ENCODE results near the gene TTF2. TPM values are rescaled to one million over a fixed set of nuclear protein-coding genes. Genes with fewer than 3 reads are reported as not detected.

TTF2 gene
- total RNA-seq, 1 experiment from 2014 or later: 31.9 TPM

DNA sequence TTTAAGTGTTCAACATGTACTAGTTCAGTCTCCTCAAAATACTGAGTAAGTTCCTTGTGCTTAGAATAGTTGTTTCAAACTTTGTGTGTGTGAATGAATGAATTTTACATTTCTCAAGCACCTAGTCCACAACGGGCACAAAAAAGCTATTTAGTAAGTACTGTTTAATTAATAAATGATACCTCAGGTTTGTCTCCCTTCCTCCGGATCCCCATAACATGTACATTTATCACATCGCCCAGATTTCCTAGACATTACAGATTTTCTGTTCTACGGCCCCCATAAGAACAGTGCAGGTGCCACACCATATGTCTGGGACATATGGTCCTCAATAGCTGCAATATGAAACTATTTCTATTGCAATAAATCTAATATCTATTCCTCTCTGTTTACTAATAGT is 1.3 kb upstream of the TTF2 start:
- intact Hi-C loops (cut with micrococcal nuclease; ENCODE audit: unreplicated experiment): loop anchor here (10.0 kb wide), 2 partner anchors 144 to 204 kb away; no protein-coding TSS in a partner anchor
- Histone ChIP-seq H3K27me3 (replicated peaks; ENCODE audit: control insufficient read depth, insufficient read depth, low read length) (no peaks in the 10 kb centered on the region), H3K4me1 (no peaks in the 10 kb centered on the region; the same call in 1 of the 2 replicates), H3K36me3 (ENCODE audit: control insufficient read depth, insufficient read depth, low read length) (no peaks in the 10 kb centered on the region), H3K4me3 (ENCODE audit: low read depth, low read length) (peak overlapping the region; percentile 52), H3K9me3 (no peaks in the 10 kb centered on the region)
- TF ChIP-seq, protein P1, sequence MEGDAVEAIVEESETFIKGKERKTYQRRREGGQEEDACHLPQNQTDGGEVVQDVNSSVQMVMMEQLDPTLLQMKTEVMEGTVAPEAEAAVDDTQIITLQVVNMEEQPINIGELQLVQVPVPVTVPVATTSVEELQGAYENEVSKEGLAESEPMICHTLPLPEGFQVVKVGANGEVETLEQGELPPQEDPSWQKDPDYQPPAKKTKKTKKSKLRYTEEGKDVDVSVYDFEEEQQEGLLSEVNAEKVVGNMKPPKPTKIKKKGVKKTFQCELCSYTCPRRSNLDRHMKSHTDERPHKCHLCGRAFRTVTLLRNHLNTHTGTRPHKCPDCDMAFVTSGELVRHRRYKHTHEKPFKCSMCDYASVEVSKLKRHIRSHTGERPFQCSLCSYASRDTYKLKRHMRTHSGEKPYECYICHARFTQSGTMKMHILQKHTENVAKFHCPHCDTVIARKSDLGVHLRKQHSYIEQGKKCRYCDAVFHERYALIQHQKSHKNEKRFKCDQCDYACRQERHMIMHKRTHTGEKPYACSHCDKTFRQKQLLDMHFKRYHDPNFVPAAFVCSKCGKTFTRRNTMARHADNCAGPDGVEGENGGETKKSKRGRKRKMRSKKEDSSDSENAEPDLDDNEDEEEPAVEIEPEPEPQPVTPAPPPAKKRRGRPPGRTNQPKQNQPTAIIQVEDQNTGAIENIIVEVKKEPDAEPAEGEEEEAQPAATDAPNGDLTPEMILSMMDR (IDR thresholded peaks at IDR 0.05; ENCODE audit: insufficient read depth in 1 of 2, low read depth in 1 of 2, low read length in 1 of 2, severe bottlenecking in 1 of 2, unreplicated experiment in 1 of 2): no peak
- POLR2A ChIA-PET: interaction anchor here (0.5 kb wide), 1 partner anchor 107 kb away, joined by 4 read pairs; no protein-coding TSS in a partner anchor
- Mint-ChIP-seq H3K4me3 (ENCODE audit: unreplicated experiment) (no peak overlapping the region), H3K36me3 (ENCODE audit: insufficient read depth, unreplicated experiment) (peaks cover 2% of the 10 kb centered on the region), H3K4me1 (ENCODE audit: low read depth, unreplicated experiment) (no peaks in the 10 kb centered on the region), H3K27ac (ENCODE audit: unreplicated experiment) (no peak overlapping the region), H3K9me3 (ENCODE audit: unreplicated experiment) (no peaks in the 10 kb centered on the region), H3K27me3 (ENCODE audit: insufficient read depth, unreplicated experiment) (no peaks in the 10 kb centered on the region)
- BruUV-seq (replicated peaks): no TSS peak
- CTCF ChIA-PET: no interaction called here
- no peak for DNase-seq

- POLR2A ChIA-PET: interaction anchor here (0.5 to 1.8 kb wide), 4 partner anchors 72 to 217 kb away, joined by 3 to 7 read pairs (median 4); no protein-coding TSS in a partner anchor
- no peaks in the 10 kb centered on the region; the same call in 1 of the 2 replicates for H3K4me1 ChIP-seq
- Mint-ChIP-seq H3K9me3 (ENCODE audit: unreplicated experiment) (no peaks in the 10 kb centered on the region), H3K27ac (ENCODE audit: unreplicated experiment) (no peak overlapping the region), H3K4me1 (ENCODE audit: low read depth, unreplicated experiment) (no peaks in the 10 kb centered on the region), H3K4me3 (ENCODE audit: unreplicated experiment) (no peak overlapping the region), H3K36me3 (ENCODE audit: insufficient read depth, unreplicated experiment) (peaks cover 7% of the 10 kb centered on the region), H3K27me3 (ENCODE audit: insufficient read depth, unreplicated experiment) (no peaks in the 10 kb centered on the region)
- H3K9me3 ChIP-seq: no peaks in the 10 kb centered on the region
- CTCF ChIA-PET: interaction anchor here (0.7 to 1.8 kb wide), 5 partner anchors 62 to 485 kb away, joined by 3 to 7 read pairs (median 5); no protein-coding TSS in a partner anchor
- intact Hi-C loops (cut with micrococcal nuclease; ENCODE audit: unreplicated experiment): loop anchor here (10.0 kb wide), 2 partner anchors 145 to 205 kb away; no protein-coding TSS in a partner anchor
- peak; percentile 50 to 55 for DNase-seq
- no peaks in the 10 kb centered on the region for H3K27me3 ChIP-seq (replicated peaks; ENCODE audit: control insufficient read depth, insufficient read depth, low read length)
- H3K36me3 ChIP-seq (ENCODE audit: control insufficient read depth, insufficient read depth, low read length): no peaks in the 10 kb centered on the region
- TSS peak; percentile 76 for BruUV-seq (replicated peaks)
- TF ChIP-seq, protein P1 (IDR thresholded peaks at IDR 0.05; ENCODE audit: insufficient read depth in 1 of 2, low read depth in 1 of 2, low read length in 1 of 2, severe bottlenecking in 1 of 2, unreplicated experiment in 1 of 2): no peak
- peak overlapping the region; percentile 52 for H3K4me3 ChIP-seq (ENCODE audit: low read depth, low read length)
Observed at GRCh38 chr1:117059334-117059677, 820 bp upstream of the TTF2 start.

GRCh38 chr1:117060441-117061317 is 553 bp downstream of the TTF2 start:
- Mint-ChIP-seq H3K27me3 (ENCODE audit: insufficient read depth, unreplicated experiment) (no peaks in the 10 kb centered on the region), H3K27ac (ENCODE audit: unreplicated experiment) (no peak overlapping the region), H3K4me3 (ENCODE audit: unreplicated experiment) (no peak overlapping the region), H3K36me3 (ENCODE audit: insufficient read depth, unreplicated experiment) (peaks cover 8% of the 10 kb centered on the region), H3K9me3 (ENCODE audit: unreplicated experiment) (no peaks in the 10 kb centered on the region), H3K4me1 (ENCODE audit: low read depth, unreplicated experiment) (no peaks in the 10 kb centered on the region)
- TF ChIP-seq, protein P1 (IDR thresholded peaks at IDR 0.05; ENCODE audit: insufficient read depth in 1 of 2, low read depth in 1 of 2, low read length in 1 of 2, severe bottlenecking in 1 of 2, unreplicated experiment in 1 of 2): no peak
- ChIA-PET POLR2A (interaction anchor here (0.8 to 1.8 kb wide), 4 partner anchors 11 to 218 kb away, joined by 3 to 7 read pairs (median 4); no protein-coding TSS in a partner anchor), CTCF (interaction anchor here (0.8 to 1.8 kb wide), 9 partner anchors 20 to 486 kb away, joined by 3 to 7 read pairs (median 4); no protein-coding TSS in a partner anchor)
- no peaks in the 10 kb centered on the region; the same call in 1 of the 2 replicates for H3K4me1 ChIP-seq
- DNase-seq: peak; percentile 24 to 41
- H3K27me3 ChIP-seq (replicated peaks; ENCODE audit: control insufficient read depth, insufficient read depth, low read length): no peaks in the 10 kb centered on the region
- no peaks in the 10 kb centered on the region for H3K36me3 ChIP-seq (ENCODE audit: control insufficient read depth, insufficient read depth, low read length)
- BruUV-seq (replicated peaks): TSS peak; percentile 75
- no peaks in the 10 kb centered on the region for H3K9me3 ChIP-seq
- intact Hi-C loops (cut with micrococcal nuclease; ENCODE audit: unreplicated experiment): loop anchor here (1.0 kb wide), 2 partner anchors 61 to 78 kb away; partner anchors contain the start of gene TRIM45
- H3K4me3 ChIP-seq (ENCODE audit: low read depth, low read length): peak overlapping the region; percentile 64

Data from Caco-2 (cell line).